Epithelial cell of esophagus (primary cell): ENCODE data around the gene FBXO9.

Experiments
- DNase-seq: peaks from one replicate; pipeline ENCODE4 v3.0.0; 2010; ENCODE audit warnings: low read depth
- H3K4me3 ChIP-seq: 2 replicates; pipeline ENCODE4 v1.5.1; 2011; ENCODE audit warnings: mild to moderate bottlenecking, low read length, control low read depth
- CTCF ChIP-seq: IDR thresholded peaks from 2 replicates; pipeline ENCODE4 v1.5.1; 2011; ENCODE audit warnings: low read depth, mild to moderate bottlenecking, low read length, control low read depth, inconsistent platforms; ENCODE audit not compliant: insufficient read depth; ENCODE audit errors: missing control alignments

FBXO9 gene

DNA sequence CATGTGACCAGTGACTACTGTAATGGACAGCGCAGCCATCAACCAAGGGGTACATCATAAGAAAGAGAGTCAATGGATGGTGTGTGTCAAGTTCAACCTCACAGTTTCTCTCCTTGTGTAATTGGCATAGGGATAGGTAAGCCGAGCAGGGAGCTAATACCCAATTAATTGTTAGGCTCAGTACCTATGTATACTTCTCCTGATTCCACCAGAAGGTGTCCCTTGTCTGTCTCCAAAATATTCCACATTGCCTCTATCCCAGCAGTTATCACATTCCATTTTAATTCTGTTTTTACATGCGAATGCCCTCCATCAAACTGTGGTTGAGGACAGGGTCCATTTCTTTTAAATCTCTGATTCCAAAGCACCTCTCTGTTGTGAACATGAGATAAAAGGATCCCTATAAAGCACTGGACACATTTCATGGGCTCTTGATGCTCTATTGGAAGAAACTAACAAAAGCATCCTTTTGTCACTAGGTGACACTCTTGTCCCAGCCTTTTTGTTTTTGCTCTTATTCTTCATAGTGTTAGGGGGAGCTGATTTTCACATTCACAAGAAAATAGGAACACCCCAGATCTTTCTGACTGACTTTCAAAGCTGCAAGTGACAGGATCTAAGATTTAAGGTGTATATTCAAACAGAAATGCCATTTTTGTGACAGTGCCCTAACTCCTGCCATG lies 38.9 kb downstream of the FBXO9 start:
- DNase-seq: peak; percentile 22
- peak; percentile 22 for TF ChIP-seq CTCF
- no peak overlapping the region for H3K4me3 ChIP-seq

DNA sequence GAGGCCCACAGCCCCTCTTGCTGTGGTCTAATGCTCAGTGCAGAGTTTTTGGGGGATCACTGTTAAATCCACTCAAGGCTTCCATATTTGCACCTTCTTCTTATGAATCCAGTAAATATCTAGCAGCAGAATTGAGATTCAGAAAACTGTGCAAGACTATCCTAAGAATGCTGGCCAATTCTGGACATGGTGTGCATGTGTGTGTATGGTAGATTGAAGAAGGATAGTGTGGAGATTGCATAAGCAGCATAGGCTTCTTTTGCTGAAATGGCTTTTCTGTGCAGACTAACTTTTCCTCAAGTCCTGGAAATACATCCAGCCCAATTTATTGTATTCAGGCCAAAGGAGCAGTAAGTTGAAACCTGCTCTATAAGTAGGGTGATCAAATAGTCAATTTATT lies 39.7 kb downstream of the FBXO9 start:
- no peak for TF ChIP-seq CTCF
- no peak for DNase-seq
- H3K4me3 ChIP-seq: no peak overlapping the region

- peak; percentile 71 for DNase-seq
- H3K4me3 ChIP-seq: no peak overlapping the region
- TF ChIP-seq CTCF: no peak
These were observed 41.9 kb downstream of the FBXO9 start for GRCh38 chr6:53107091-53107490.

DNA sequence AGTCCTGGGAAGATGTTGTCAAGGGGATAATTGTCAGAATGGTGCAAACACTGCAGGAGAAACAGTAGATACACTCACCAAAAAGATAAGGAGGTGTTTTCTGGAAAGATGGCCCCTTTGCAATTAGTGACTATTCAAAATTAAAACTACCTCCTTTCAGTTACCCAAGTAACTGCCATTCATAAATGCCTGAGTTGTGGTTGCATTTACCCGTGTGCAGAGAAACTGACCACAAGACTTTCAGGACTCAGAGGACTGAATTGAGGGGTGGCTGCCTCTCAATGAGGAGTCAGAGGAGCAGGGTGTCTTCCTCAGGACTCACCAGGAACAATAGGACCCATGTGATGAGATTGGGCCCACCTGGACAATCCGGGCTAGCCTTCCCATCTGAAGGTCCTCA lies 44.4 kb downstream of the FBXO9 start:
- no peak for DNase-seq
- no peak for TF ChIP-seq CTCF
- H3K4me3 ChIP-seq: no peak overlapping the region

DNA sequence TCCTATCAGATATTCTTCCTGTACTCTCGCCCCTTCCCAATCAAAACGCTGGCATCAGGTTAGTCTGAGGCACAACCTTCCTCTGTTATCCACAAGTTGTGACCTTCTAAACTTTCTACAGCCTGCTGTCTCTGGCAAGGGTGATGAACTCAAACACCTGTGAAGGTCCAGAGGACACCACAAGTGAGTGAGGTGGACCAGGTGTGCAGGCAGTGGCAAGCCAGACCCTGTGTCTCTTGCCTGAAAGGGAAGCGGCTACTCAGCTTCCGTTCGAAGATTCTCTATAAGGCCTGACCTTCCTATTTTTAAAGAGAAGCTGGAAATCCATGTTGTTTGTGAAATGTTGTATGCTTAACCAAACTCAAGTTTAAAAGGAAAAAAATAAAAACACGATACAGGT lies 46.7 kb downstream of the FBXO9 start:
- no peak for DNase-seq
- H3K4me3 ChIP-seq: no peak overlapping the region
- no peak for TF ChIP-seq CTCF

DNA sequence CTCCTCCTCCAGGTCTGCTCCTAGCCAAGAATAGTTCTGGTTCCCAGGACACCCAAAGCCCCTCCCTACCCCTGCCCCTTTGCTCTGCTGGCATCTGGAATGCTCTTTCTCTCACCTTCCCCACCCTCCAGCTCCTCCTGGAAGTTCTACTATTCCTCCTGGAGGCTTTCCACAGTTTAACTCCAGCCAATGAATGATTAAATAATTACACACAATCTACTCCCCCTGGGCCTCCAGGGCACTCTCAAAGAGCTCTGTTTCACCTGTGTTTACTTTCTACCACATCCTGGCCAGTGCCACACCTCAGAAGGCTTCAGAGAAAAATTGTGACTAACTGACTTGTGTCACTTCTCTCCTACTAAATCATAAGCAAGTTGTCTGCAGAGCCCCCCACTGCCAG lies 47.2 kb downstream of the FBXO9 start:
- H3K4me3 ChIP-seq: no peak overlapping the region
- no peak for TF ChIP-seq CTCF
- DNase-seq: peak; percentile 91

GRCh38 chr6:53112871-53113270 lies 47.7 kb downstream of the FBXO9 start:
- peak; percentile 66 for DNase-seq
- no peak for TF ChIP-seq CTCF
- no peak overlapping the region for H3K4me3 ChIP-seq
